Measurements from ENCODE around the gene LRRC49.

- no peak for TF ChIP-seq CTCF (conservative IDR thresholded peaks at IDR 0.05 in 1 of 2, IDR thresholded peaks at IDR 0.05 in 1 of 2; ENCODE audit: extremely low read depth in 1 of 2, insufficient read depth in 1 of 2, low read depth in 1 of 2, low read length in 2 of 2)
- no peak for TF ChIP-seq EZH2 (IDR thresholded peaks at IDR 0.05; ENCODE audit: borderline replicate concordance, low read length)
These were observed 118.4 kb downstream of the LRRC49 start for GRCh38 chr15:71010997-71011396.
